Liver (tissue), 9 donors: ENCODE data around the gene TTC28. TPM values are rescaled to one million over a fixed set of nuclear protein-coding genes. Genes with fewer than 3 reads are reported as not detected.
A peak's percentile ranks its signal among the peaks of the same experiment; 100 is the strongest.

Source experiments
- DNase-seq: peaks from one replicate; pipeline ENCODE4 v3.0.0-alpha.2; 2017; ENCODE audit warnings: low spot score
- H3K27ac ChIP-seq, 2 donors: one replicate each; pipeline ENCODE4 v1.7.0; 2013; ENCODE audit warnings: inconsistent platforms in 2 of 2, low read length in 2 of 2, control low read depth in 1 of 2, low read depth in 1 of 2, mild to moderate bottlenecking in 1 of 2
- H3K27me3 ChIP-seq, 4 donors: one replicate each; pipeline versions ENCODE4 v1.6.1 to v1.7.0; 2013; ENCODE audit warnings: low read length in 3 of 4, inconsistent platforms in 1 of 4, mild to moderate bottlenecking in 1 of 4, moderate library complexity in 1 of 4; ENCODE audit not compliant: control insufficient read depth in 4 of 4, insufficient read depth in 4 of 4
- H3K36me3 ChIP-seq, 4 donors: one replicate each; pipeline versions ENCODE4 v1.6.1 to v1.7.0; 2013; ENCODE audit warnings: low read length in 3 of 4, mild to moderate bottlenecking in 3 of 4, low read depth in 1 of 4, moderate library complexity in 1 of 4; ENCODE audit not compliant: control insufficient read depth in 4 of 4, insufficient read depth in 3 of 4
- H3K4me1 ChIP-seq, 4 donors: one replicate each; pipeline versions ENCODE4 v1.6.1 to v1.7.0; 2013; ENCODE audit warnings: low read length in 3 of 4, mild to moderate bottlenecking in 3 of 4, moderate library complexity in 1 of 4; ENCODE audit not compliant: control insufficient read depth in 4 of 4, insufficient read depth in 4 of 4
- H3K4me3 ChIP-seq, 3 donors: one replicate each; pipeline versions ENCODE4 v1.6.1 to v1.7.0; 2013; ENCODE audit warnings: low read length in 3 of 3, control low read depth in 1 of 3, low read depth in 1 of 3, mild to moderate bottlenecking in 1 of 3
- H3K9ac ChIP-seq, 2 donors: one replicate each; pipeline ENCODE4 v1.7.0; 2013; ENCODE audit warnings: low read length in 2 of 2, mild to moderate bottlenecking in 2 of 2, moderate library complexity in 2 of 2, control low read depth in 1 of 2, low read depth in 1 of 2
- H3K9me3 ChIP-seq, 4 donors: one replicate each; pipeline versions ENCODE4 v1.6.1 to v1.7.0; 2013; ENCODE audit warnings: low read length in 3 of 4; ENCODE audit not compliant: control insufficient read depth in 4 of 4
- EGR1 ChIP-seq, 2 donors: IDR thresholded peaks; 2 replicates each; pipeline ENCODE4 v1.6.1; 2016 to 2018; ENCODE audit warnings: antibody characterized with exemption in 2 of 2, low read depth in 2 of 2
- FOXA1 ChIP-seq: IDR thresholded peaks from 2 replicates; pipeline ENCODE4 v1.6.1; 2016; ENCODE audit warnings: antibody characterized with exemption
- FOXA2 ChIP-seq: IDR thresholded peaks from 2 replicates; pipeline ENCODE4 v1.6.1; 2016; ENCODE audit warnings: antibody characterized with exemption
- HNF4A ChIP-seq, 2 donors: conservative IDR thresholded peaks; 2 replicates each; pipeline ENCODE4 v1.6.1; 2016; ENCODE audit warnings: antibody characterized with exemption in 2 of 2, mild to moderate bottlenecking in 2 of 2
- HNF4G ChIP-seq: IDR thresholded peaks from 2 replicates; pipeline ENCODE4 v1.6.1; 2016; ENCODE audit warnings: antibody characterized with exemption
- JUND ChIP-seq, 2 donors: IDR thresholded peaks; 2 replicates each; pipeline ENCODE4 v1.6.1; 2016; ENCODE audit warnings: antibody characterized with exemption in 2 of 2
- MAX ChIP-seq: IDR thresholded peaks from 2 replicates; pipeline ENCODE4 v1.6.1; 2016; ENCODE audit warnings: antibody characterized with exemption
- NR2F2 ChIP-seq: IDR thresholded peaks from 2 replicates; pipeline ENCODE4 v1.6.1; 2016; ENCODE audit warnings: antibody characterized with exemption
- RAD21 ChIP-seq, 2 donors: IDR thresholded peaks; 2 replicates each; pipeline ENCODE4 v1.6.1; 2016; ENCODE audit warnings: antibody characterized with exemption in 2 of 2, mild to moderate bottlenecking in 2 of 2
- REST ChIP-seq: IDR thresholded peaks from 2 replicates; pipeline ENCODE4 v1.6.1; 2016; ENCODE audit warnings: antibody characterized with exemption, mild to moderate bottlenecking
- RXRA ChIP-seq, 2 donors: IDR thresholded peaks; 2 replicates each; pipeline ENCODE4 v1.6.1; 2017 to 2018; ENCODE audit warnings: antibody characterized with exemption in 2 of 2, mild to moderate bottlenecking in 1 of 2
- TAF1 ChIP-seq: conservative IDR thresholded peaks from 2 replicates; pipeline ENCODE4 v1.6.1; 2016; ENCODE audit warnings: antibody characterized with exemption, mild to moderate bottlenecking
- YY1 ChIP-seq: IDR thresholded peaks from 2 replicates; pipeline ENCODE4 v1.6.1; 2016; ENCODE audit warnings: antibody characterized with exemption, mild to moderate bottlenecking
- WGBS: extraction: QIAGEN DNeasy Blood & Tissue Kit; methylation state at CpG from one replicate; pipeline ENCODE4 v1.1.7; 2013; 5-methylcytosine and 5-hydroxymethylcytosine counted together
- polyA plus RNA-seq, 2 donors: library from polyadenylated mRNA; stranded (reverse) in 1 of 2; unstranded in 1 of 2; fragments of 200-250 nt in 1 of 2; fragments of >200 nt in 1 of 2; fragmentation: Nextera tagmentation in 1 of 2; extraction: Ambion mirVana in 1 of 2; gene quantifications; one replicate each; pipeline versions ENCODE4 v1.2.1 to v1.2.3, GENCODE V29; 2013 to 2015
- total RNA-seq, 2 donors: library from RNA; depleted of rRNA; stranded (reverse); fragments of >200 nt; gene quantifications; one replicate each; pipeline ENCODE4 v1.2.3, GENCODE V29; 2014
- TF ChIP-seq, protein P1 (sequence below): IDR thresholded peaks from 2 replicates; pipeline ENCODE4 v1.6.1; 2016; ENCODE audit warnings: antibody characterized with exemption
- TF ChIP-seq, protein P2 (sequence below): fragments of 150-350 bp; IDR thresholded peaks from 2 replicates; pipeline ENCODE4 v1.5.1; 2017; ENCODE audit warnings: improper control_type of control experiment, low read depth, low read length; ENCODE audit not compliant: missing input control
- TF ChIP-seq, protein P3 (sequence below): IDR thresholded peaks from 2 replicates; pipeline ENCODE4 v1.6.1; 2016; ENCODE audit warnings: antibody characterized with exemption
- donor health status: healthy.
- donor health status: healthy.
- donor health status: healthy.
- donor health status: healthy.
- donor health status: healthy.

TTC28 gene
- total and polyA plus RNA-seq, 4 donors = 4.2 to 19.4 (median 5.9) TPM

GRCh38 chr22:28594797-28595462, 84.7 kb downstream of the TTC28 start:
- TF ChIP-seq EGR1 (IDR thresholded peaks at IDR 0.05; ENCODE audit: low read depth in 2 of 2) (no peak), FOXA1 (no peak), RAD21 (IDR thresholded peaks at IDR 0.05) (peak; percentile 95 to 97), HNF4G (no peak), FOXA2 (no peak), MAX (no peak), NR2F2 (no peak), RXRA (IDR thresholded peaks at IDR 0.05) (no peak), YY1 (no peak), HNF4A (conservative IDR thresholded peaks at IDR 0.05) (peak in 1 of 2 donors; percentile 13), JUND (IDR thresholded peaks at IDR 0.05) (no peak), TAF1 (no peak), REST (no peak)
- TF ChIP-seq, protein P1, sequence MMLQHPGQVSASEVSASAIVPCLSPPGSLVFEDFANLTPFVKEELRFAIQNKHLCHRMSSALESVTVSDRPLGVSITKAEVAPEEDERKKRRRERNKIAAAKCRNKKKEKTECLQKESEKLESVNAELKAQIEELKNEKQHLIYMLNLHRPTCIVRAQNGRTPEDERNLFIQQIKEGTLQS = no peak
- TF ChIP-seq, protein P2, sequence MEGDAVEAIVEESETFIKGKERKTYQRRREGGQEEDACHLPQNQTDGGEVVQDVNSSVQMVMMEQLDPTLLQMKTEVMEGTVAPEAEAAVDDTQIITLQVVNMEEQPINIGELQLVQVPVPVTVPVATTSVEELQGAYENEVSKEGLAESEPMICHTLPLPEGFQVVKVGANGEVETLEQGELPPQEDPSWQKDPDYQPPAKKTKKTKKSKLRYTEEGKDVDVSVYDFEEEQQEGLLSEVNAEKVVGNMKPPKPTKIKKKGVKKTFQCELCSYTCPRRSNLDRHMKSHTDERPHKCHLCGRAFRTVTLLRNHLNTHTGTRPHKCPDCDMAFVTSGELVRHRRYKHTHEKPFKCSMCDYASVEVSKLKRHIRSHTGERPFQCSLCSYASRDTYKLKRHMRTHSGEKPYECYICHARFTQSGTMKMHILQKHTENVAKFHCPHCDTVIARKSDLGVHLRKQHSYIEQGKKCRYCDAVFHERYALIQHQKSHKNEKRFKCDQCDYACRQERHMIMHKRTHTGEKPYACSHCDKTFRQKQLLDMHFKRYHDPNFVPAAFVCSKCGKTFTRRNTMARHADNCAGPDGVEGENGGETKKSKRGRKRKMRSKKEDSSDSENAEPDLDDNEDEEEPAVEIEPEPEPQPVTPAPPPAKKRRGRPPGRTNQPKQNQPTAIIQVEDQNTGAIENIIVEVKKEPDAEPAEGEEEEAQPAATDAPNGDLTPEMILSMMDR = peak; percentile 72
- TF ChIP-seq, protein P3, sequence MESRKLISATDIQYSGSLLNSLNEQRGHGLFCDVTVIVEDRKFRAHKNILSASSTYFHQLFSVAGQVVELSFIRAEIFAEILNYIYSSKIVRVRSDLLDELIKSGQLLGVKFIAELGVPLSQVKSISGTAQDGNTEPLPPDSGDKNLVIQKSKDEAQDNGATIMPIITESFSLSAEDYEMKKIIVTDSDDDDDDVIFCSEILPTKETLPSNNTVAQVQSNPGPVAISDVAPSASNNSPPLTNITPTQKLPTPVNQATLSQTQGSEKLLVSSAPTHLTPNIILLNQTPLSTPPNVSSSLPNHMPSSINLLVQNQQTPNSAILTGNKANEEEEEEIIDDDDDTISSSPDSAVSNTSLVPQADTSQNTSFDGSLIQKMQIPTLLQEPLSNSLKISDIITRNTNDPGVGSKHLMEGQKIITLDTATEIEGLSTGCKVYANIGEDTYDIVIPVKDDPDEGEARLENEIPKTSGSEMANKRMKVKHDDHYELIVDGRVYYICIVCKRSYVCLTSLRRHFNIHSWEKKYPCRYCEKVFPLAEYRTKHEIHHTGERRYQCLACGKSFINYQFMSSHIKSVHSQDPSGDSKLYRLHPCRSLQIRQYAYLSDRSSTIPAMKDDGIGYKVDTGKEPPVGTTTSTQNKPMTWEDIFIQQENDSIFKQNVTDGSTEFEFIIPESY = no peak
- no peak for DNase-seq

More at GRCh38 chr22:28594797-28595462, 84.7 kb downstream of the TTC28 start:
- Histone ChIP-seq H3K4me3 (no peak overlapping the region), H3K27ac (no peak overlapping the region), H3K36me3 (no peaks in the 10 kb centered on the region), H3K9ac (no peak overlapping the region), H3K4me1 (peaks cover 0 to 5% (median 0%) of the 10 kb centered on the region in 4 donors), H3K9me3 (no peaks in the 10 kb centered on the region), H3K27me3 (no peaks in the 10 kb centered on the region)
- WGBS = 35% methylated on average over 4 of the region's 4 CpGs
